Panc1 (cell line): ENCODE data around the gene WWOX. TPM values are rescaled to one million over a fixed set of nuclear protein-coding genes. Genes with fewer than 3 reads are reported as not detected.

Experiments used
- ATAC-seq: fragments of 200-7000 bp; cut with Tn5 transposase; 2 replicates; pipeline ENCODE4 v1.9.1; 2020; ENCODE audit warnings: mild to moderate bottlenecking, moderate library complexity
- BruUV-seq: library from RNA; stranded (reverse); fragments of 400-500 nt; replicated peaks from 2 replicates; lab custom pipeline; 2021; lab: Mats Ljungman, UMichigan
- CTCF ChIA-PET: fragments of 300-600 bp; sonication (Branson Sonifier 250); formaldehyde crosslinking; loops from one replicate; lab custom pipeline; 2022; ENCODE audit warnings: antibody characterized with exemption; lab: Charles Lee
- POLR2A ChIA-PET: fragments of 300-600 bp; sonication (Branson Sonifier 250); formaldehyde crosslinking; loops from one replicate; lab custom pipeline; 2022; ENCODE audit warnings: antibody characterized with exemption; lab: Charles Lee
- DNase-seq: peaks from one replicate; pipeline ENCODE4 v3.0.0-alpha.2; 2010; ENCODE audit warnings: low read depth, low spot score
- H3K27ac ChIP-seq: 2 replicates; pipeline ENCODE4 v1.5.1; 2011; ENCODE audit warnings: mild to moderate bottlenecking, low read length, inconsistent platforms
- H3K27me3 ChIP-seq: fragments of 200-500 bp; sonication (Bioruptor generic); 2 replicates; pipeline ENCODE4 v1.6.0; 2014; ENCODE audit warnings: low read length, inconsistent platforms; ENCODE audit not compliant: control insufficient read depth, insufficient read depth
- H3K36me3 ChIP-seq: fragments of 200-500 bp; sonication (Bioruptor generic); 2 replicates; pipeline ENCODE4 v1.5.1; 2014; ENCODE audit warnings: inconsistent platforms, mild to moderate bottlenecking, low read length, moderate library complexity; ENCODE audit not compliant: control insufficient read depth, insufficient read depth
- H3K4me1 ChIP-seq: 2 replicates; pipeline ENCODE4 v1.5.1; 2011; ENCODE audit warnings: inconsistent platforms, mild to moderate bottlenecking, low read length, moderate library complexity; ENCODE audit not compliant: control insufficient read depth, insufficient read depth
- H3K4me3 ChIP-seq, 2 experiments: 2 replicates each; pipeline ENCODE4 v1.5.1; 2011 to 2012; ENCODE audit warnings: low read depth in 2 of 2, low read length in 2 of 2, mild to moderate bottlenecking in 2 of 2, inconsistent platforms in 1 of 2, moderate library complexity in 1 of 2
- H3K9me3 ChIP-seq: fragments of 200-500 bp; sonication (Bioruptor generic); 2 replicates; pipeline ENCODE4 v1.5.1; 2014; ENCODE audit warnings: low read depth, mild to moderate bottlenecking, inconsistent platforms, low read length, moderate library complexity; ENCODE audit not compliant: control insufficient read depth, insufficient read depth
- CTCF ChIP-seq: fragments of 450-650 bp; IDR thresholded peaks from 2 replicates; pipeline ENCODE4 v1.5.1; 2017; ENCODE audit warnings: mild to moderate bottlenecking
- POLR2AphosphoS5 ChIP-seq: IDR thresholded peaks from 2 replicates; pipeline ENCODE4 v1.6.1; 2012; ENCODE audit warnings: mild to moderate bottlenecking, low read depth, low read length, moderate library complexity
- SIN3A ChIP-seq: IDR thresholded peaks from 2 replicates; pipeline ENCODE4 v1.6.1; 2012; ENCODE audit warnings: low read depth, mild to moderate bottlenecking, low read length, moderate library complexity, borderline replicate concordance; ENCODE audit not compliant: insufficient read depth
- TCF7L2 ChIP-seq: IDR thresholded peaks from 2 replicates; pipeline ENCODE4 v1.6.1; 2011; ENCODE audit warnings: mild to moderate bottlenecking, low read depth, low read length, inconsistent platforms
- in situ Hi-C: cut with HindIII; loops from 2 replicates; pipeline ENCODE4 v1.10.0; 2016; ENCODE audit warnings: low sequenced_read_pairs, low pct_unique_long_range_greater_than_20kb
- intact Hi-C: fragments of 100-400 bp; cut with micrococcal nuclease; formaldehyde crosslinking; loops from one replicate; pipeline ENCODE4 v1.10.0; 2022; ENCODE audit not compliant: unreplicated experiment
- total RNA-seq: library from RNA; stranded (reverse); gene quantifications from one replicate; pipeline ENCODE4 v1.2.1, GENCODE V29; 2021; ENCODE audit not compliant: unreplicated experiment
- TF ChIP-seq, protein P1 (sequence below), 2 experiments: IDR thresholded peaks; 2 replicates each; pipeline ENCODE4 v1.6.1; 2011 to 2012; ENCODE audit warnings: low read depth in 2 of 2, control low read depth in 1 of 2, low read length in 1 of 2, mild to moderate bottlenecking in 1 of 2, moderate library complexity in 1 of 2; ENCODE audit not compliant: insufficient read depth in 1 of 2

WWOX gene
- total RNA-seq, 1 experiment from 2014 or later, result 12.5 TPM

DNA sequence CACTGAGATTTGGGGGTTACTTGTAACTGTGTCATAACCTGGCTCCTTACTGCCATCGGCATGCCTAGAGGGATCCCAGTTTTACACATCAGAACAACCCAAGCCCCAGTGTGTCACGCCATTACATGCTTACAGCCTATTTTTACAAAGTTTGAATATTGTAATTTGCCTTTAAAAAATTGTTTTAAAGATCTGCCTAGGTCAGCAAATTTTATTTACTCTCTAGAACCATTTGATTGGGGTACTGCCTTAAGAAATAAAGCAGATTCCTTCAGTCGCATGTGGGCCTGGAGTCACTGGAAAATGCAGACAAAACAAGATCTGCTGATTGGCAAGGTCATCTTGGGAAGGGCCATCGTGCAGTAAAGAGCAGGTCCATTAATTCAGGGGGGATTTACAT lies 566.9 kb downstream of the WWOX start:
- no peak overlapping the region for H3K27ac ChIP-seq
- POLR2A ChIA-PET, result no interaction called here
- intact Hi-C loops (no loop called here), in situ Hi-C loops (no loop called here)
- no peak for TF ChIP-seq SIN3A
- TF ChIP-seq, protein P1, sequence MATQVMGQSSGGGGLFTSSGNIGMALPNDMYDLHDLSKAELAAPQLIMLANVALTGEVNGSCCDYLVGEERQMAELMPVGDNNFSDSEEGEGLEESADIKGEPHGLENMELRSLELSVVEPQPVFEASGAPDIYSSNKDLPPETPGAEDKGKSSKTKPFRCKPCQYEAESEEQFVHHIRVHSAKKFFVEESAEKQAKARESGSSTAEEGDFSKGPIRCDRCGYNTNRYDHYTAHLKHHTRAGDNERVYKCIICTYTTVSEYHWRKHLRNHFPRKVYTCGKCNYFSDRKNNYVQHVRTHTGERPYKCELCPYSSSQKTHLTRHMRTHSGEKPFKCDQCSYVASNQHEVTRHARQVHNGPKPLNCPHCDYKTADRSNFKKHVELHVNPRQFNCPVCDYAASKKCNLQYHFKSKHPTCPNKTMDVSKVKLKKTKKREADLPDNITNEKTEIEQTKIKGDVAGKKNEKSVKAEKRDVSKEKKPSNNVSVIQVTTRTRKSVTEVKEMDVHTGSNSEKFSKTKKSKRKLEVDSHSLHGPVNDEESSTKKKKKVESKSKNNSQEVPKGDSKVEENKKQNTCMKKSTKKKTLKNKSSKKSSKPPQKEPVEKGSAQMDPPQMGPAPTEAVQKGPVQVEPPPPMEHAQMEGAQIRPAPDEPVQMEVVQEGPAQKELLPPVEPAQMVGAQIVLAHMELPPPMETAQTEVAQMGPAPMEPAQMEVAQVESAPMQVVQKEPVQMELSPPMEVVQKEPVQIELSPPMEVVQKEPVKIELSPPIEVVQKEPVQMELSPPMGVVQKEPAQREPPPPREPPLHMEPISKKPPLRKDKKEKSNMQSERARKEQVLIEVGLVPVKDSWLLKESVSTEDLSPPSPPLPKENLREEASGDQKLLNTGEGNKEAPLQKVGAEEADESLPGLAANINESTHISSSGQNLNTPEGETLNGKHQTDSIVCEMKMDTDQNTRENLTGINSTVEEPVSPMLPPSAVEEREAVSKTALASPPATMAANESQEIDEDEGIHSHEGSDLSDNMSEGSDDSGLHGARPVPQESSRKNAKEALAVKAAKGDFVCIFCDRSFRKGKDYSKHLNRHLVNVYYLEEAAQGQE (IDR thresholded peaks at IDR 0.05; ENCODE audit: insufficient read depth in 1 of 2, low read depth in 2 of 2, low read length in 1 of 2), result no peak
- no peak for TF ChIP-seq POLR2AphosphoS5
- TF ChIP-seq CTCF, result no peak
- no peak for TF ChIP-seq TCF7L2
- no TSS peak for BruUV-seq
- no peaks in the 10 kb centered on the region for H3K9me3 ChIP-seq
- no peaks in the 10 kb centered on the region for H3K27me3 ChIP-seq
- H3K4me1 ChIP-seq, result no peaks in the 10 kb centered on the region
- CTCF ChIA-PET, result no interaction called here
- DNase-seq, result no peak
- ATAC-seq, result no peak
- no peak overlapping the region for H3K4me3 ChIP-seq
- H3K36me3 ChIP-seq, result no peaks in the 10 kb centered on the region

DNA sequence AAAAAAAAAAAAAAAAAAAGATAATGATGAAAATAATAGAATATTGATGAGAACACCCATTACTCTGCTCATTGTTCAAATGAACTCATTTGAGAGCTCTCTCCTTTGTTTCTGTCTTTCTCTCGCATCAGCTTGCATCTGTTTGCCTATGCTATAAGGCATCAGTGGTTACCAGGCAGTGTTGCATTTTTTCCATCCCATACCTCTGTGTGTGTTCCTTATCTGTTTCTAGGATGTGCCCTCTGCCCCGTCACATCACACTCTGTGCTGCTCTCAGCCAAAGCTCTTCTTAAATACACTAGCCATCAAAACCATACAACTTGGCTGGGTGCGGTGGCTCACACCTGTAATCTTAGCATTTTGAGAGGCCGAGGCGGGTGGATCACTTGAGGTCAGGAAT lies 568.2 kb downstream of the WWOX start:
- no peak for TF ChIP-seq TCF7L2
- TF ChIP-seq SIN3A, result no peak
- no peak for TF ChIP-seq CTCF
- TF ChIP-seq, protein P1 (IDR thresholded peaks at IDR 0.05; ENCODE audit: insufficient read depth in 1 of 2, low read depth in 2 of 2, low read length in 1 of 2), result no peak
- TF ChIP-seq POLR2AphosphoS5, result no peak
- no peak overlapping the region for H3K4me3 ChIP-seq
- no peaks in the 10 kb centered on the region for H3K9me3 ChIP-seq
- CTCF ChIA-PET, result no interaction called here
- no peaks in the 10 kb centered on the region for H3K36me3 ChIP-seq
- ATAC-seq (no peak), DNase-seq (no peak)
- in situ Hi-C loops, result no loop called here
- intact Hi-C loops, result no loop called here
- no peaks in the 10 kb centered on the region for H3K27me3 ChIP-seq
- no peak overlapping the region for H3K27ac ChIP-seq
- no TSS peak for BruUV-seq
- no peaks in the 10 kb centered on the region for H3K4me1 ChIP-seq
- POLR2A ChIA-PET, result no interaction called here
